HepG2 (cell line): ENCODE measurements around the gene ASIC3. TPM values are rescaled to one million over a fixed set of nuclear protein-coding genes. Genes with fewer than 3 reads are reported as not detected.
A peak's percentile ranks its signal among the peaks of the same experiment; 100 is the strongest.

ENCODE experiments used
- AKAP8 ChIP-seq: sonication (generic); formaldehyde crosslinking; IDR thresholded peaks from 2 replicates; pipeline ENCODE4 v1.5.1; 2020; ENCODE audit warnings: mild to moderate bottlenecking, missing genetic modification reagents
- ASH2L ChIP-seq: fragments of 300-600, 200-600 bp; sonication (generic); IDR thresholded peaks from 2 replicates; pipeline ENCODE4 v1.7.0; 2017; ENCODE audit warnings: low read depth, mild to moderate bottlenecking, moderate library complexity, mixed read lengths, low read length; ENCODE audit not compliant: insufficient read length
- GATAD2A ChIP-seq: IDR thresholded peaks from 2 replicates; pipeline ENCODE4 v1.6.1; 2016
- GLI4 ChIP-seq: sonication (generic); formaldehyde crosslinking; IDR thresholded peaks from 2 replicates; pipeline ENCODE4 v1.5.1; 2020; ENCODE audit warnings: missing genetic modification reagents, mild to moderate bottlenecking, moderate library complexity, borderline replicate concordance
- HNF4G ChIP-seq, 2 experiments: sonication (generic) in 1 of 2; formaldehyde crosslinking in 1 of 2; IDR thresholded peaks; 2 replicates each; pipeline versions ENCODE4 v1.4.0 to v1.6.1; 2011 to 2020; ENCODE audit warnings: borderline replicate concordance in 2 of 2, low read depth in 2 of 2, mild to moderate bottlenecking in 2 of 2, low read length in 1 of 2, missing genetic modification reagents in 1 of 2, moderate library complexity in 1 of 2
- KAT8 ChIP-seq: IDR thresholded peaks from 2 replicates; pipeline ENCODE4 v1.6.1; 2016; ENCODE audit warnings: missing genetic modification reagents, missing compliant biosample characterization
- MTA3 ChIP-seq: sonication (generic); formaldehyde crosslinking; IDR thresholded peaks from 2 replicates; pipeline ENCODE4 v1.4.0; 2020; ENCODE audit warnings: missing genetic modification reagents
- NR2F1 ChIP-seq, 2 experiments: fragments of 450-650 bp in 1 of 2; formaldehyde crosslinking in 1 of 2; IDR thresholded peaks; 2 replicates each; pipeline versions ENCODE4 v1.5.0 to v1.6.1; 2016 to 2020; ENCODE audit warnings: mild to moderate bottlenecking in 1 of 2, missing compliant biosample characterization in 1 of 2, missing genetic modification reagents in 1 of 2, moderate library complexity in 1 of 2
- PHF5A ChIP-seq: IDR thresholded peaks from one replicate; pipeline ENCODE4 v1.6.1; 2018; ENCODE audit warnings: low read depth, missing genetic modification reagents; ENCODE audit not compliant: unreplicated experiment
- RARA ChIP-seq: IDR thresholded peaks from 2 replicates; pipeline ENCODE4 v1.6.1; 2016; ENCODE audit warnings: missing genetic modification reagents, missing compliant biosample characterization
- RBFOX2 ChIP-seq: fragments of 200-400 bp; formaldehyde crosslinking; IDR thresholded peaks from 2 replicates; pipeline ENCODE4 v1.6.1; 2017; ENCODE audit warnings: low read depth, mild to moderate bottlenecking, low read length
- SOX5 ChIP-seq: IDR thresholded peaks from 2 replicates; pipeline ENCODE4 v1.6.1; 2016; ENCODE audit warnings: borderline replicate concordance
- STAG1 ChIP-seq: sonication (generic); formaldehyde crosslinking; IDR thresholded peaks from 2 replicates; pipeline ENCODE4 v1.4.0; 2020; ENCODE audit warnings: missing genetic modification reagents
- ZBTB42 ChIP-seq: sonication (generic); formaldehyde crosslinking; IDR thresholded peaks from 2 replicates; pipeline ENCODE4 v1.5.0; 2020; ENCODE audit warnings: mild to moderate bottlenecking, missing genetic modification reagents
- ZFP1 ChIP-seq: IDR thresholded peaks from 2 replicates; pipeline ENCODE4 v1.6.1; 2016
- ZFYVE20 ChIP-seq: sonication (generic); formaldehyde crosslinking; IDR thresholded peaks from 2 replicates; pipeline ENCODE4 v1.8.0; 2023; ENCODE audit warnings: low read depth, mild to moderate bottlenecking, moderate library complexity, missing genetic modification reagents, borderline replicate concordance
- ZNF274 ChIP-seq: sonication (generic); formaldehyde crosslinking; IDR thresholded peaks from 2 replicates; pipeline ENCODE4 v1.5.1; 2020; ENCODE audit warnings: mild to moderate bottlenecking, missing genetic modification reagents
- ZNF33A ChIP-seq: sonication (generic); formaldehyde crosslinking; IDR thresholded peaks from 2 replicates; pipeline ENCODE4 v1.5.1; 2020; ENCODE audit warnings: missing genetic modification reagents, mild to moderate bottlenecking, moderate library complexity, borderline replicate concordance
- ZNF446 ChIP-seq: sonication (generic); formaldehyde crosslinking; IDR thresholded peaks from 2 replicates; pipeline ENCODE4 v1.5.0; 2020; ENCODE audit warnings: mild to moderate bottlenecking, missing genetic modification reagents
- ZNF646 ChIP-seq: sonication (generic); formaldehyde crosslinking; IDR thresholded peaks from 2 replicates; pipeline ENCODE4 v1.9.0; 2021; ENCODE audit warnings: mild to moderate bottlenecking, missing genetic modification reagents
- ZSCAN20 ChIP-seq: sonication (generic); formaldehyde crosslinking; IDR thresholded peaks from 2 replicates; pipeline ENCODE4 v1.4.0; 2020; ENCODE audit warnings: missing genetic modification reagents, mild to moderate bottlenecking, borderline replicate concordance
- polyA plus RNA-seq, 8 experiments: library from polyadenylated mRNA; depleted of rRNA in 3 of 8; stranded (reverse) in 7 of 8; unstranded in 1 of 8; fragments of >200 nt; fragmentation: Illumina TruSeq in 4 of 8; extraction: Trizol in 4 of 8; gene quantifications; 2 replicates each; pipeline versions ENCODE4 v1.2.1 to v1.2.3, GENCODE V29; 2011 to 2016; ENCODE audit warnings: low read depth in 4 of 8, missing spikeins in 1 of 8, mixed read lengths in 1 of 8; ENCODE audit not compliant: insufficient read depth in 1 of 8
- total RNA-seq, 5 experiments: library from RNA; depleted of rRNA; stranded (reverse); fragments of >200 nt; fragmentation: Illumina TruSeq; extraction: Trizol; gene quantifications; 2 replicates each; pipeline ENCODE4 v1.2.3, GENCODE V29; 2016; ENCODE audit warnings: low read depth in 1 of 5
- TF ChIP-seq, protein P1 (sequence below): sonication (generic); formaldehyde crosslinking; IDR thresholded peaks from 2 replicates; pipeline ENCODE4 v1.8.0; 2022; ENCODE audit warnings: missing genetic modification reagents, low read depth, mild to moderate bottlenecking, borderline replicate concordance

Gene ASIC3
- total and polyA plus RNA-seq, 2 of the 13 experiments (the other 11 are each of a cell fraction or from before 2014, with no cell fraction given): 0.51 TPM; not detected in 1

DNA sequence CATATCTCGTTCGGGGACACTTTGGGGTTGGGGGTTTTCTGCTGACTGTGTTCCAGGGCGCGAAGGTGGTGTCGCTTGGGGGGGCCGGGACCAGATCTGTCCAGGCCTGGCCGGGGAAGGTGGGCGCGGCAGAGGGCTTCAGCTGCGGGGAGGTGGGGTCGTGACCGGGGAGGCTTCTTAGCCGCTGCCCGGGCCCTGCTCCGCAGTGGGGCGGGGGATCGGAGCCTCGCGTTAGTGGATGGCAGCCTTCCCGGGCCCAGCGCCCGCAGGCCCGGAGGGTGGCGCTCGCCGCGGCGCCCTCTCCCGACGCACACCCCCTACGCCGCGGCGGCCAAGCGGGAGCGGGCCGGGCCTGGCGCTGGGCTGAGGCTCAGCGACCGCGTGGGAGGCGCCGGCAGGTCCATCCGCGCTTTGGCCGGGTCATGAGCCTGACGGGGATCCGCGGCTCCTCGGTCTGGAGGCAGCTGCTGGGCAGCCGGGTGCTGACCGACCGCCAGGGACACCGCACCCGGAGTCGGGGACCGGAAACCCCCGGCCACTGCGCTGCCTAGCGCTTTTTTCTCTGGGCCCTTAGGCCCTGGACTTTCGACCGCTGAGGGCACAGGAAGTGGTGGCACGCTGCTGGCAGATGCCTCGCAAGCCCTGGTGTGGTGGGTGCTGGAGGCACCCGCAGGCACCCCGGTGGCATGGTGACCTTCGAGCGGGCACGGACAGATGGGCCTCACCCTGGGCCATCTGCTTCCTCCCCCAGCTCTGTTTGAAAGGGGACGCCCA is 39.1 kb downstream of the ASIC3 start (continued):
- TF ChIP-seq GLI4 (CRISPR knock-in tag) (no peak), ZSCAN20 (CRISPR knock-in tag) (peak; percentile 20; the same call in 1 of the 2 replicates), STAG1 (CRISPR knock-in tag) (0 out of 2 replicates have a peak, but pooled peaks have one; percentile 11), RARA (CRISPR knock-in tag) (no peak), AKAP8 (CRISPR knock-in tag) (peak; percentile 7; the same call in 1 of the 2 replicates), KAT8 (CRISPR knock-in tag) (no peak), ZBTB42 (CRISPR knock-in tag) (no peak), ZFYVE20 (CRISPR knock-in tag) (0 out of 2 replicates have a peak, but pooled peaks have one; percentile 40), RBFOX2 (peak; percentile 78), PHF5A (no peak), ASH2L (peak; percentile 55), MTA3 (CRISPR knock-in tag) (no peak), GATAD2A (CRISPR knock-in tag) (peak; percentile 40; the same call in 1 of the 2 replicates), NR2F1 (CRISPR knock-in tag; IDR thresholded peaks at IDR 0.05) (no peak), HNF4G (IDR thresholded peaks at IDR 0.05; ENCODE audit: borderline replicate concordance, low read depth, low read length) (peak; percentile 42), HNF4G (CRISPR knock-in tag; IDR thresholded peaks at IDR 0.05; ENCODE audit: borderline replicate concordance, low read depth) (no peak; the same call in 1 of the 2 replicates), ZNF446 (CRISPR knock-in tag) (no peak), SOX5 (CRISPR knock-in tag) (no peak), ZNF646 (CRISPR knock-in tag) (no peak), ZNF274 (CRISPR knock-in tag) (peak; percentile 76; the same call in 1 of the 2 replicates), ZFP1 (no peak), ZNF33A (CRISPR knock-in tag) (no peak)
- TF ChIP-seq, protein P1, sequence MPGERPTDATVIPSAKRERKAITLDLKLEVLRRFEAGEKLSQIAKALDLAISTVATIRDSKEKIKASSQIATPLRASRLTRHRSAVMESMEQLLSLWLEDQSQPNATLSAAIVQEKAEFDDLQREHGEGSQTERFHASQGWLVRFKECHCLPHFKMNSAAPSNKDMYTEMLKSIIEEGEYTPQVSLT: no peak
